HEK293T (cell line): Measurements from ENCODE around the gene EDIL3.

Experiments used
- ARNT ChIP-seq: fragments of 450-650 bp; IDR thresholded peaks from 2 replicates; pipeline ENCODE4 v1.6.1; 2017; ENCODE audit warnings: mild to moderate bottlenecking
- BHLHE40 ChIP-seq: fragments of 450-650 bp; IDR thresholded peaks from 2 replicates; pipeline ENCODE4 v1.6.1; 2016; ENCODE audit warnings: mild to moderate bottlenecking, moderate library complexity, borderline replicate concordance
- FOXA1 ChIP-seq: fragments of 450-650 bp; IDR thresholded peaks from 2 replicates; pipeline ENCODE4 v1.6.1; 2016; ENCODE audit warnings: mild to moderate bottlenecking
- HDGF ChIP-seq: fragments of 450-650 bp; IDR thresholded peaks from 2 replicates; pipeline ENCODE4 v1.6.1; 2017; ENCODE audit warnings: antibody characterized with exemption, borderline replicate concordance
- LEF1 ChIP-seq: fragments of 450-650 bp; IDR thresholded peaks from 2 replicates; pipeline ENCODE4 v1.6.1; 2017; ENCODE audit warnings: mild to moderate bottlenecking, borderline replicate concordance
- SP1 ChIP-seq: fragments of 450-650 bp; IDR thresholded peaks from 2 replicates; pipeline ENCODE4 v1.6.1; 2017
- SUZ12 ChIP-seq: fragments of 450-650 bp; IDR thresholded peaks from 2 replicates; pipeline ENCODE4 v1.6.1; 2016; ENCODE audit warnings: mild to moderate bottlenecking

GRCh38 chr5:84085387-84086041 lies 299.2 kb downstream of the EDIL3 start:
- TF ChIP-seq SUZ12 = no peak
- TF ChIP-seq SP1 = no peak
- TF ChIP-seq LEF1 = no peak
- TF ChIP-seq BHLHE40 = no peak
- no peak for TF ChIP-seq HDGF
- no peak for TF ChIP-seq FOXA1
- no peak for TF ChIP-seq ARNT
